Activated T-cell treated with anti-CD3 and anti-CD28 coated beads, Interleukin-2, amount 50 U/mL, for 24 hours (primary cell): ENCODE data around the gene CES2.
"Not testable (repeated sequence)": the region's sequence is repeated elsewhere in the genome, so short reads cannot be mapped to it uniquely, and the experiment has no call there.

Experiments
- DNase-seq: peaks from one replicate; pipeline ENCODE4 v3.0.0-alpha.2; 2020
- H3K27ac Mint-ChIP-seq: 2 replicates; pipeline ENCODE4 v1.8.0; 2020; ENCODE audit warnings: mild to moderate bottlenecking, mixed read lengths
- H3K27me3 Mint-ChIP-seq: 2 replicates; pipeline ENCODE4 v1.8.0; 2020; ENCODE audit warnings: mixed read lengths
- H3K36me3 Mint-ChIP-seq: 2 replicates; pipeline ENCODE4 v1.8.0; 2020; ENCODE audit warnings: low read depth, mixed read lengths
- H3K4me1 Mint-ChIP-seq: 2 replicates; pipeline ENCODE4 v1.8.0; 2020; ENCODE audit warnings: low read depth, mixed read lengths
- H3K4me3 Mint-ChIP-seq: 2 replicates; pipeline ENCODE4 v1.8.0; 2020; ENCODE audit warnings: mild to moderate bottlenecking, moderate library complexity, mixed read lengths
- H3K9me3 Mint-ChIP-seq: 2 replicates; pipeline ENCODE4 v1.8.0; 2020; ENCODE audit warnings: mixed read lengths

CES2 gene, protein sequence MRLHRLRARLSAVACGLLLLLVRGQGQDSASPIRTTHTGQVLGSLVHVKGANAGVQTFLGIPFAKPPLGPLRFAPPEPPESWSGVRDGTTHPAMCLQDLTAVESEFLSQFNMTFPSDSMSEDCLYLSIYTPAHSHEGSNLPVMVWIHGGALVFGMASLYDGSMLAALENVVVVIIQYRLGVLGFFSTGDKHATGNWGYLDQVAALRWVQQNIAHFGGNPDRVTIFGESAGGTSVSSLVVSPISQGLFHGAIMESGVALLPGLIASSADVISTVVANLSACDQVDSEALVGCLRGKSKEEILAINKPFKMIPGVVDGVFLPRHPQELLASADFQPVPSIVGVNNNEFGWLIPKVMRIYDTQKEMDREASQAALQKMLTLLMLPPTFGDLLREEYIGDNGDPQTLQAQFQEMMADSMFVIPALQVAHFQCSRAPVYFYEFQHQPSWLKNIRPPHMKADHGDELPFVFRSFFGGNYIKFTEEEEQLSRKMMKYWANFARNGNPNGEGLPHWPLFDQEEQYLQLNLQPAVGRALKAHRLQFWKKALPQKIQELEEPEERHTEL

DNA sequence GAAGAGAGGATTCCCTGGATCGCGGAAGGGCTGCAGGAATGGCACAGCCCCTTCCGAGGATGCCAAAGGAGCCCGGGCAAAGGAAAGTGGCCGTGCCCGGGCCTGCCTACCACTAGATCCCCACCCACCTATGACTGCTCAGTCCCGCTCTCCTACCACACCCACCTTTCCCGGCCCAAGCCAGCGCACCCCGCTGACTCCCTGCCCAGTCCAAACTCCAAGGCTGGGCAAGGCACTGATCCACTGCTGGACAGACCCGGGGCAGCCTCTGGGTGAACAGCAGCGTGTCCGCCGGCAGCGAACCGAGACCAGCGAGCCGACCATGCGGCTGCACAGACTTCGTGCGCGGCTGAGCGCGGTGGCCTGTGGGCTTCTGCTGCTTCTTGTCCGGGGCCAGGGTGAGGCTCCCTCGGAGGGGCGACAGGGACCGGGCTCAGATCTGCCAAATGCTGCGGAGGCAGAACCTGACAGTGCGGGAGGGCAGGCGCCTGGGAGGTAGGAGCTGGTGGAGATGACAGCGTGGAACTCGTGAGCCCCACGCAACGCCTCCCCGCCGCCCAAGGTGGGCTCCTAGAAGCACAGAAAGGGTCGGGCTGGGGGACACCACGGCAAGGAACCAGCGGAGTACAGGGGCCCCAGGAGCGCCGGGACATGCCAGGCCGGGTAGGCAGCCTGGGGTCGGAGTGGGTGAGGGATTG lies at the start of gene CES2:
Gene CES2, plus strand, starts transcription at position 203 of the 698 bp plus-strand sequence. Its CDS starts 120 bp downstream, at position 323.
- H3K4me1 Mint-ChIP-seq = peaks cover 50% of the 10 kb centered on the region

GRCh38 chr16:66886321-66886720 lies 49.0 kb upstream of the CES2 start:
- no peaks in the 10 kb centered on the region for H3K27me3 Mint-ChIP-seq
- H3K4me1 Mint-ChIP-seq = peaks cover 65% of the 10 kb centered on the region
- peaks cover 81% of the 10 kb centered on the region for H3K36me3 Mint-ChIP-seq
- H3K27ac Mint-ChIP-seq = no peak overlapping the region
- H3K4me3 Mint-ChIP-seq = no peak overlapping the region
- no peak for DNase-seq
- H3K9me3 Mint-ChIP-seq = no peaks in the 10 kb centered on the region

More for the DNA sequence above, at the start of gene CES2:
- Mint-ChIP-seq H3K27ac (peak within 1 kb of the TSS; percentile 99), H3K4me3 (peak within 1 kb of the TSS; percentile 99), H3K36me3 (peaks cover 90% of the 10 kb centered on the region), H3K9me3 (no peaks in the 10 kb centered on the region), H3K27me3 (no peaks in the 10 kb centered on the region)
- DNase-seq = no peak

DNA sequence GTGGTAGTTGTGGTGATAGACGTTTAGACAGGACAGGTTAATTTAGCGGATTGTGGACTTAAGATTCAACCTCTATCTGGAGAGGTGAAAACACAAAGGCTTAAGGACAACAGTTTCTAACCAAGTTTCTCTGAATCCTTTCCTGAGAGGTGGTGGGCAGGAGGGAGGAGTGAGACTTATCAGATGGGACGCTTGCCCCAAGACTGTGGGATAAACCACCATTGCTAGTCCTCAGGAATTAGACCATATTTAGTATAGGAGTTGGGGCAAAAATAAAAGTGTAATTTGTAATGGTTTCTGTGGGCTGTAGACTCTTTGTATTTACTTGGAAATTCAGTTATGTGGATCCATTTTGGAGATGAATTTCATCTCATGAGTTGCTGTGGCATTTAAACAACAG lies 48.4 kb upstream of the CES2 start:
- H3K9me3 Mint-ChIP-seq = no peaks in the 10 kb centered on the region
- no peak overlapping the region for H3K27ac Mint-ChIP-seq
- H3K27me3 Mint-ChIP-seq = no peaks in the 10 kb centered on the region
- H3K4me1 Mint-ChIP-seq = peaks cover 59% of the 10 kb centered on the region
- no peak overlapping the region for H3K4me3 Mint-ChIP-seq
- peaks cover 82% of the 10 kb centered on the region for H3K36me3 Mint-ChIP-seq
- DNase-seq = no peak

- no peak overlapping the region for H3K4me3 Mint-ChIP-seq
- peaks cover 57% of the 10 kb centered on the region for H3K4me1 Mint-ChIP-seq
- no peaks in the 10 kb centered on the region for H3K9me3 Mint-ChIP-seq
- DNase-seq = no peak
- no peaks in the 10 kb centered on the region for H3K27me3 Mint-ChIP-seq
- peaks cover 78% of the 10 kb centered on the region for H3K36me3 Mint-ChIP-seq
- H3K27ac Mint-ChIP-seq = peak overlapping the region; percentile 75
Measured at GRCh38 chr16:66888647-66889615, 46.4 kb upstream of the CES2 start.

DNA sequence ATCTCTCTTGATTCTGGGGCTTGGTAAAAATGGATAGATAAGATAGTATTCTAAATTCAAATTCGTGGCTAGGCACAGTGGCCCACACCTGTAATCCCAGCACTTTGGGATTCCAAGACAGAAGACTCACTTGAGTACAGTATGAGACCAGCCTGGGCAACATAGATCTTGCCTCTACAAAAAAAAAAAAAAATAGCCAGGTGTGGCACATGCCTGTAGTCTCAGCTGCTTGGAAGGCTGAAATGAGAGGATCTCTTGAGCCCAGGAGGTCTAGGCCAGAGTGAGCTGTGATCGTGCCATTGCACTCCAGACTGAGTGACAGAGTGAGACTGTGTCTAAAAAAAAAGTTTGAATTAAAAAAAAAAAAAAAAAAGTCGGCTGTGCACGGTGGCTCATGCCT lies 45.7 kb upstream of the CES2 start:
- Mint-ChIP-seq H3K36me3 (peaks cover 78% of the 10 kb centered on the region), H3K4me3 (no peak overlapping the region), H3K27ac (peak overlapping the region; percentile 50), H3K27me3 (no peaks in the 10 kb centered on the region), H3K4me1 (peaks cover 52% of the 10 kb centered on the region), H3K9me3 (no peaks in the 10 kb centered on the region)
- no peak for DNase-seq

DNA sequence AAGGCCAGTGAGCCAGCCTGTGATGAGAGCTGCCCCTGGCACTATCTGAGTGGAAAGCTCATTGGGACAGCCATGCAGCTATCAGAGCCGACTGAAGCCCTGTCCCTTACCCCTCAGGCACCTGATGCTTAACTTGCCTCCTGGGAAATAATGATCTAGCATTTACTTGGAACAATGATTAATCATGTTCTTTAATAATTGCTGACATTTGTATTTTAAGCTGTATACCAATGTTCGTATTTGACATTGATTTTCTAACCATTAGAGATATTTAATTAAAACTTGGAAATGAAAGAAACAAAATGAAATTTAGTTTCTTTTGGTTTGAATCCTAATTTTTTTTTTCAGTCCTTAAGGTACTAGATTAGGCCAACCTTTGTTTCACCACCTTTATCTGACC lies 44.5 kb upstream of the CES2 start:
- no peak for DNase-seq
- Mint-ChIP-seq H3K36me3 (peaks cover 72% of the 10 kb centered on the region), H3K4me1 (peaks cover 40% of the 10 kb centered on the region), H3K27me3 (no peaks in the 10 kb centered on the region), H3K9me3 (no peaks in the 10 kb centered on the region), H3K27ac (peak overlapping the region; percentile 40), H3K4me3 (no peak overlapping the region)

DNA sequence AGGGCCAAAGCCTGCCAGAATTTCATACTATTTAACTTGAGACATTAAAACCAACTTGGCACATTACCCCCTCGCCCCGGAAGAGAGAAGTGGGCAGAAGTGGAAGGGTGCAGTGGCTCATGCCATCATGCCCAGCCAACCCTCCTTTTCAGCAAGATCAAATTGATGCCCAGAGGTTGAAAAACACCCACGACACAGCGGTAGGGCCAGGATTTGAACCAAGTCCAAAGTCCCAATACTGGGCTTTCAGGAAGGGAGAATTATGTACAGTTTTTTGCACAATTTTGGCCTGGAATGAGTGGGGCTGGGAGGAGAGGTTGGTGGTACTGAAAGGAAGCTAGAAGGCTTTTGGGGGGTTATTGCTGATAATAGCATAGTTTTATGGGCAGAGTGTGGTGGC lies 44.0 kb upstream of the CES2 start:
- Mint-ChIP-seq H3K36me3 (peaks cover 70% of the 10 kb centered on the region), H3K27ac (peak overlapping the region; percentile 40), H3K9me3 (no peaks in the 10 kb centered on the region), H3K27me3 (no peaks in the 10 kb centered on the region), H3K4me1 (peaks cover 35% of the 10 kb centered on the region), H3K4me3 (no peak overlapping the region)
- DNase-seq = no peak

DNA sequence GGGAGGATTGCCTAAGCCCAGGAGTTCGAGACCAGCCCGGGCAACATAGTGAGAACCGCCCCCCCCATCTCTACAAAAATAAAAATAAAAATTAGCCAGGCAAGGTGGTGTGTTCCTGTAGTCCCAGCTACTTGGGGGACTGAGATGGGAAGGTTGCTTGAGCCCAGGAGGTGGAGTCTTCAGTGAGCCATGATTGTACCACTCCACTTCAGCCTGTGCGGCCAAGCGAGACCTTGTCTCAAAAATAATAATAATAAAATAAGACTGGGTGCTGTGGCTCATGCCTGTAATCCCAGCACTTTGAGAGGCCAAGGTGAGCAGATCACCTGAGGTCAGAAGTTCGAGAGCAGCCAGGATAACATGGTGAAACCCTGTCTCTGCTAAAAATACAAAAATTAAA lies 43.5 kb upstream of the CES2 start:
- peaks cover 31% of the 10 kb centered on the region for H3K4me1 Mint-ChIP-seq
- no peaks in the 10 kb centered on the region for H3K9me3 Mint-ChIP-seq
- H3K27me3 Mint-ChIP-seq = no peaks in the 10 kb centered on the region
- no peak for DNase-seq
- peaks cover 66% of the 10 kb centered on the region for H3K36me3 Mint-ChIP-seq
- H3K4me3 Mint-ChIP-seq = no peak overlapping the region
- no peak overlapping the region for H3K27ac Mint-ChIP-seq

GRCh38 chr16:66894055-66894454 lies 41.3 kb upstream of the CES2 start:
- peak overlapping the region; percentile 52 for H3K27ac Mint-ChIP-seq

DNA sequence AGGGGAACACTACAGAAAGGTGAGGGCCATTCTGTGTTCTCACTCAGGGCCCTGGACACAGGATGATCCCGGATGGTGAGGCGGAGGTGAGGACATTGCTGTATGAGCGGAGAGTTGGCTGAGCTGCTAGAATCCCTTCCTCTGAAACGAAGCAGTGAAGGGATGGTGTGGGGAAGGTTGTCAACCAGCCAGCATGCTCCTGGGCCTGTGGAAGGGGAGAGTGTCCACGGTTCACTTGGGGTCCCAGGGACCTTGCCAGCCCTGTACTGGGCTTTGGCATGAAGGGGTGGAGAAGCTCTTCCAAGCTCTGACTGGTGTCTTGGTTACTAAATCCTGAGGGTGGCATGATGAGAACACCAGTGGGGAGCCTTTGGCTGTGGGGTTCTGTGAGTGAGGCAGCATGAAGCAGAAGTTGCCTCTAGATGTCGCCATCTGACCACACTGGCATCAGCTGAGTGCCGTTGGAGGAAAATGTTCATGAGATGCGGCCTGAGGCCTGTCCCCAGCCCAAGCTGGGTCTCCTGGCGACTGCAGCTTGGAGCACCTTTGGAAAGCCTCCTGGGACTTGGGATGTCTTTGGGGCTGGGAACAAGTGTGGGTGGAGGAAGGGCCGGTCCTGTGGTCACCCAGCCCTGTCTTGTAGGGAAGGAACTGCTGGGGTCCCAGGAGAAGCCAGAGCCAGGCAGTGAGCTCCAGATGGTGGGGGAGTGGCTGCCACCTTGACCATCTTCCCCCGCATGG lies 40.2 kb upstream of the CES2 start:
- peak; percentile 69 for DNase-seq
- H3K36me3 Mint-ChIP-seq = peaks cover 39% of the 10 kb centered on the region
- H3K9me3 Mint-ChIP-seq = no peaks in the 10 kb centered on the region
- peaks cover 8% of the 10 kb centered on the region for H3K4me1 Mint-ChIP-seq
- no peaks in the 10 kb centered on the region for H3K27me3 Mint-ChIP-seq
- H3K4me3 Mint-ChIP-seq = no peak overlapping the region
- no peak overlapping the region for H3K27ac Mint-ChIP-seq

More at GRCh38 chr16:66894055-66894454, 41.3 kb upstream of the CES2 start:
- no peaks in the 10 kb centered on the region for H3K27me3 Mint-ChIP-seq
- no peak overlapping the region for H3K4me3 Mint-ChIP-seq
- H3K36me3 Mint-ChIP-seq = peaks cover 45% of the 10 kb centered on the region
- H3K9me3 Mint-ChIP-seq = no peaks in the 10 kb centered on the region
- DNase-seq = no peak
- peaks cover 12% of the 10 kb centered on the region for H3K4me1 Mint-ChIP-seq

- H3K9me3 Mint-ChIP-seq = no peaks in the 10 kb centered on the region
- no peaks in the 10 kb centered on the region for H3K27me3 Mint-ChIP-seq
- no peak for DNase-seq
- H3K36me3 Mint-ChIP-seq = peaks cover 35% of the 10 kb centered on the region
- no peak overlapping the region for H3K4me3 Mint-ChIP-seq
- H3K4me1 Mint-ChIP-seq = peaks cover 8% of the 10 kb centered on the region
- no peak overlapping the region for H3K27ac Mint-ChIP-seq
Measured at GRCh38 chr16:66895689-66895979, 39.7 kb upstream of the CES2 start.

DNA sequence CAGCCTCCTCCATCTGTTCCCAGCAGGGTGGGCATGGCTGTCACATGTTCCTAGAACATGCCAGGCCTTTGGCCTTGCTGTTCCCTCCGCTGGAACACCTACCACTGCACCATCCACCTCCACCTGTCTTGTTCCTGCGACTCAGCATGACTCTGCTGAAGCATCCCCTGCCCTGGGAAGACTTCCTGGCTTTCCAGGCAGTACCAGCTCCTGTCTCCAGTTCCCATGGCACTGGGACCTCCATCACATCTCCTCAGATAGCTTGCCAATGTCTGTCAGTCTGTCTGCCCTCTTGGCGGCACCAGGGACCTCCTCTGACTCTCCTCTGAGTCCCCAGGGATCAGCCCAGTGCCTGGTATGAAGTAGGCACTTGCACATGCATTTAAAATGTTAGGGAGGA lies 39.3 kb upstream of the CES2 start:
- H3K36me3 Mint-ChIP-seq = peaks cover 31% of the 10 kb centered on the region
- no peaks in the 10 kb centered on the region for H3K9me3 Mint-ChIP-seq
- no peak overlapping the region for H3K4me3 Mint-ChIP-seq
- no peaks in the 10 kb centered on the region for H3K27me3 Mint-ChIP-seq
- no peak overlapping the region for H3K27ac Mint-ChIP-seq
- DNase-seq = no peak
- peaks cover 8% of the 10 kb centered on the region for H3K4me1 Mint-ChIP-seq

DNA sequence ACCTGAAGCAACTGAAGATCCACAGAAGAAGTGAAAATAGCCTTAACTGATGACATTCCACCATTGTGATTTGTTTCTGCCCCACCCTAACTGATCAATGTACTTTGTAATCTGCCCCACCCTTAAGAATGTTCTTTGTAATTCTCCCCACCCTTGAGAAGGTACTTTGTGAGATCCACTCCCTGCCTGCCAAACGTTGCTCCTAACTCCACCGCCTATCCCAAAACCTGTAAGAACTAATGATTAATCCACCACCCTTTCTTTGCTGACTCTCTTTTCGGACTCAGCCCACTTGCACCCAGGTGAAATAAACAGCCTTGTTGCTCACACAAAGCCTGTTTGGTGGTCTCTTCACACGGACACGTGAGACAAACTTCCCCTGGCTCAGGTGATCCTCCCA lies 38.6 kb upstream of the CES2 start:
- not testable (repeated sequence) for H3K27ac Mint-ChIP-seq, H3K9me3 Mint-ChIP-seq, H3K4me3 Mint-ChIP-seq, H3K27me3 Mint-ChIP-seq, DNase-seq, H3K4me1 Mint-ChIP-seq
- H3K36me3 Mint-ChIP-seq = peaks cover 25% of the 10 kb centered on the region

GRCh38 chr16:66898207-66898606 lies 37.1 kb upstream of the CES2 start:
- no peak overlapping the region for H3K27ac Mint-ChIP-seq
- H3K4me1 Mint-ChIP-seq = peaks cover under 1% of the 10 kb centered on the region
- H3K9me3 Mint-ChIP-seq = no peaks in the 10 kb centered on the region
- peaks cover 18% of the 10 kb centered on the region for H3K36me3 Mint-ChIP-seq
- DNase-seq = no peak
- H3K27me3 Mint-ChIP-seq = no peaks in the 10 kb centered on the region
- H3K4me3 Mint-ChIP-seq = no peak overlapping the region
